ENCODE data around the gene PAPSS1. TPM values are rescaled to one million over a fixed set of nuclear protein-coding genes. Genes with fewer than 3 reads are reported as not detected.
"Not testable (repeated sequence)": the region's sequence is repeated elsewhere in the genome, so short reads cannot be mapped to it uniquely, and the experiment has no call there.

PAPSS1 gene
- total and polyA plus RNA-seq, 10 of the 15 experiments (the other 5 are each of a cell fraction or from before 2014, with no cell fraction given) = 22.6 to 73.0 (median 30.6) TPM

DNA sequence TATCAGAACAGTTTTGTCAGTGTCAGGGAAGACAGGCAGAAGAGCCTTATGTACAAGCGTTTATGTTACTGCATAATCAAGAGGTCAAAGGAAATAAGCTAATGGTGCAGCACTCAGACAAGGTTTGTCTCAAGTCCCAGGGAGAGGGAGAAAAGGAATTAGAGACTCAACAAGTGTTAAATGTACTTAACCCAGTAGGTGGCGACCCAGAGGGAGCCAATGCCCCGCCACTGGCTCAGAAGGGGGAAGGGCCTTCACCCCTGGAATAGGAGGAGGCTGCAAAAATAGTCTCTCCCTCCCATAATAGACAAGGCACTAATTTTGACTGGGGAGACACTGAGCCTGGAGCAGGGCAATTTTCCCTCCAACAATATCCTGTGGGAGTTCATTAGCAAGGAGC is 14.1 kb upstream of the PAPSS1 start (continued):
- TF ChIP-seq, protein P1, sequence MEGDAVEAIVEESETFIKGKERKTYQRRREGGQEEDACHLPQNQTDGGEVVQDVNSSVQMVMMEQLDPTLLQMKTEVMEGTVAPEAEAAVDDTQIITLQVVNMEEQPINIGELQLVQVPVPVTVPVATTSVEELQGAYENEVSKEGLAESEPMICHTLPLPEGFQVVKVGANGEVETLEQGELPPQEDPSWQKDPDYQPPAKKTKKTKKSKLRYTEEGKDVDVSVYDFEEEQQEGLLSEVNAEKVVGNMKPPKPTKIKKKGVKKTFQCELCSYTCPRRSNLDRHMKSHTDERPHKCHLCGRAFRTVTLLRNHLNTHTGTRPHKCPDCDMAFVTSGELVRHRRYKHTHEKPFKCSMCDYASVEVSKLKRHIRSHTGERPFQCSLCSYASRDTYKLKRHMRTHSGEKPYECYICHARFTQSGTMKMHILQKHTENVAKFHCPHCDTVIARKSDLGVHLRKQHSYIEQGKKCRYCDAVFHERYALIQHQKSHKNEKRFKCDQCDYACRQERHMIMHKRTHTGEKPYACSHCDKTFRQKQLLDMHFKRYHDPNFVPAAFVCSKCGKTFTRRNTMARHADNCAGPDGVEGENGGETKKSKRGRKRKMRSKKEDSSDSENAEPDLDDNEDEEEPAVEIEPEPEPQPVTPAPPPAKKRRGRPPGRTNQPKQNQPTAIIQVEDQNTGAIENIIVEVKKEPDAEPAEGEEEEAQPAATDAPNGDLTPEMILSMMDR (IDR thresholded peaks at IDR 0.05 in 2 of 3, conservative IDR thresholded peaks at IDR 0.05 in 1 of 3; ENCODE audit: control insufficient read depth in 2 of 3, extremely low read depth in 1 of 3, insufficient read depth in 1 of 3, low read depth in 3 of 3, low read length in 3 of 3) = peak; percentile 20 to 25 (median 22); a peak in 3 of 6 replicates

DNA sequence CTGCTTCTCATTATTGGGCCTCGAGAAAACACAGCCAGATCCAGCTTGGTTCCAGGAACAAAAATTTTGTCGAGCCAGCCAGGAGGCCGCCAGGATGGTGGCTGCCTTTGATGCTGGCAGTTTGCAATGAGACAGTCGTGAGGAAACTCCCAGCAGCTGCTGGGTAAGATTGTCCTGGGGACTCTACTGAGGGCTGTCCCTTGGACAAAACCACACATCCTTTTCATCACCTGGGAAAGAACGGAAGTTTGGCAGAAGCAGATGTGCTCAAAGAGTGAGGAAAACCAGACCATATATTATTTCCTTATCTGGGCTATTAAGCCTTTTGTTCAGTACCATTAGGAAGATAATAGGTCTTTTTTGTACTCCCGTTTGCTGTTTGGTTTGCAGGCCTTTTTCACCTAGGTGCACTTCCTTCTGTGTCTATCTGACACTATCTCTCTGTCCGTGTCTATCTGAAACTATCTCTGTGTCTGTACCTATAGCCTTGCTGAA is 13.4 kb upstream of the PAPSS1 start:
- ATAC-seq (0 out of 3 replicates have a peak, but pooled peaks have one; percentile 23), DNase-seq (ENCODE audit: low read depth, low spot score) (no peak), FAIRE-seq (no peak)
- intact Hi-C loops (cut with micrococcal nuclease; ENCODE audit: unreplicated experiment) = loop anchor here (10.0 kb wide), 3 partner anchors 459 to 639 kb away; no protein-coding TSS in a partner anchor
- ChIA-PET RAD21 (ENCODE audit: unreplicated experiment) (interaction anchor here (3.1 kb wide), 1 partner anchor 13 kb away, joined by 15 read pairs; the partner anchor contains the start of gene PAPSS1), POLR2A (interaction anchor here (2.0 kb wide), 1 partner anchor 13 kb away, joined by 6 read pairs; the partner anchor contains the start of gene PAPSS1), CTCF (interaction anchor here (0.7 to 1.8 kb wide), 4 partner anchors 13 to 149 kb away, joined by 3 to 10 read pairs (median 5); partner anchors contain the start of gene PAPSS1), SMC1A (ENCODE audit: uncharacterized antibody, unreplicated experiment) (interaction anchor here (0.9 to 2.0 kb wide), 2 partner anchors 17 to 50 kb away, joined by 3 to 6 read pairs; no protein-coding TSS in a partner anchor)
- H3K4me1 ChIP-seq (ENCODE audit: control insufficient read depth, insufficient read depth, low read length) = no peaks in the 10 kb centered on the region
- H3K27me3 ChIP-seq (replicated peaks in 1 of 2; ENCODE audit: control insufficient read depth in 2 of 2, insufficient read depth in 2 of 2, low read length in 1 of 2) = no peaks in the 10 kb centered on the region
- no peaks in the 10 kb centered on the region for H3K36me3 ChIP-seq (ENCODE audit: control insufficient read depth in 2 of 2, insufficient read depth in 2 of 2, low read length in 1 of 2)
- 12% methylated on average over 7 of the region's 7 CpGs for WGBS (ENCODE audit: insufficient coverage, insufficient replicate concordance, low lambda C conversion rate, missing lambda C conversion rate)
- TF ChIP-seq TCF12 (IDR thresholded peaks at IDR 0.05; ENCODE audit: low read depth, low read length) (0 out of 2 replicates have a peak, but pooled peaks have one; percentile 14), MTA3 (IDR thresholded peaks at IDR 0.05; ENCODE audit: borderline replicate concordance, low read length) (no peak), RUNX3 (IDR thresholded peaks at IDR 0.05; ENCODE audit: low read length) (peak; percentile 30; the same call in 1 of the 2 replicates), EED (IDR thresholded peaks at IDR 0.05; ENCODE audit: low read depth) (peak; percentile 67)
- in situ Hi-C loops (cut with MboI) = loop anchor here (25.0 kb wide), 1 partner anchor 696 kb away; the partner anchor contains the start of gene DKK2
- no peak overlapping the region for H3K9ac ChIP-seq (ENCODE audit: control insufficient read depth, insufficient read depth, low read length)
- no peak overlapping the region for H3K27ac ChIP-seq (ENCODE audit: control insufficient read depth, insufficient read depth)
- no peak overlapping the region for H2AFZ ChIP-seq (ENCODE audit: control insufficient read depth, low read depth, low read length)
- H3K4me3 ChIP-seq = no peak overlapping the region
- no peaks in the 10 kb centered on the region for H3K9me3 ChIP-seq (replicated peaks; ENCODE audit: control insufficient read depth, insufficient read depth, low read length)
- H3K4me2 ChIP-seq (ENCODE audit: control insufficient read depth, insufficient read depth) = no peak overlapping the region
- no peaks in the 10 kb centered on the region for H4K20me1 ChIP-seq (ENCODE audit: control insufficient read depth, insufficient read depth)
- H3K79me2 ChIP-seq (ENCODE audit: control insufficient read depth, insufficient read depth, low read length) = no peaks in the 10 kb centered on the region
- no TSS peak for BruUV-seq (replicated peaks)

DNA sequence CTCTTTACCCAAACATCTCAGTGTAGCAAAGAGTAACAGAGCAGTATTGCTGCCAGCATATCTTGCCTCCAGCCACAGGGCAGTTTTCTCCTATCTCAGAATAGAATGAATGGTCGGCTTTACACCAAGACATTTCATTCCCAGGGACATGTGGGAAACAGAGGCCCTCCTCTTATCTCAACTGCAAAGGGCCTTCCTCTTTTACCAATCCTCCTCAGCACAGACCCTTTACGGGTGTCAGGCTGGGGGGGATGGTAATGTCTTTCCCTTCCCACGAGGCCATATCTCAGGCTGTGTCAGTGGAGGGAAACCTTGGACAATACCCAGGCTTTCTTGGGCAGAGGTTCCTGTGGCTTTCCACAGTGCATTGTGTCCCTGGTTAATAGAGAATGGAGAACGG is 9.0 kb upstream of the PAPSS1 start:
- WGBS (ENCODE audit: insufficient coverage, insufficient replicate concordance, low lambda C conversion rate, missing lambda C conversion rate) = 27% methylated on average over 4 of the region's 4 CpGs
- ATAC-seq; H4K20me1 ChIP-seq (ENCODE audit: control insufficient read depth, insufficient read depth): not testable (repeated sequence)

More for the DNA sequence above, 9.0 kb upstream of the PAPSS1 start:
- H3K27ac ChIP-seq (ENCODE audit: control insufficient read depth, insufficient read depth); H3K36me3 ChIP-seq (ENCODE audit: control insufficient read depth in 2 of 2, insufficient read depth in 2 of 2, low read length in 1 of 2); RAD21 ChIA-PET (ENCODE audit: unreplicated experiment); H3K9ac ChIP-seq (ENCODE audit: control insufficient read depth, insufficient read depth, low read length); H3K4me3 ChIP-seq; H3K79me2 ChIP-seq (ENCODE audit: control insufficient read depth, insufficient read depth, low read length); intact Hi-C loops (cut with micrococcal nuclease; ENCODE audit: unreplicated experiment); H3K4me2 ChIP-seq (ENCODE audit: control insufficient read depth, insufficient read depth); DNase-seq (ENCODE audit: low read depth, low spot score); H3K27me3 ChIP-seq (replicated peaks in 1 of 2; ENCODE audit: control insufficient read depth in 2 of 2, insufficient read depth in 2 of 2, low read length in 1 of 2); H3K4me1 ChIP-seq (ENCODE audit: control insufficient read depth, insufficient read depth, low read length); H2AFZ ChIP-seq (ENCODE audit: control insufficient read depth, low read depth, low read length); CTCF ChIA-PET; H3K9me3 ChIP-seq (replicated peaks; ENCODE audit: control insufficient read depth, insufficient read depth, low read length); POLR2A ChIA-PET; SMC1A ChIA-PET (ENCODE audit: uncharacterized antibody, unreplicated experiment); BruUV-seq (replicated peaks); FAIRE-seq: not testable (repeated sequence)
- in situ Hi-C loops (cut with MboI) = loop anchor here (25.0 kb wide), 1 partner anchor 692 kb away; the partner anchor contains the start of gene DKK2
